Activated CD4-positive, alpha-beta memory T cell treated with anti-CD3 and anti-CD28 coated beads for 36 hours (primary cell): Measurements from ENCODE around the gene ERP44. TPM values are rescaled to one million over a fixed set of nuclear protein-coding genes. Genes with fewer than 3 reads are reported as not detected.

Experiments used
- total RNA-seq, 2 experiments: library from RNA; stranded (reverse); gene quantifications; one replicate each; pipeline ENCODE4 v1.2.3, GENCODE V29; 2021

ERP44 gene
- total RNA-seq, 2 experiments from 2014 or later: 14.5 to 14.8 TPM

Other genes with a start within 250 kb of the ERP44 start
- gene STX17, start 192.3 kb downstream of the ERP44 start, total RNA-seq: 10 to 100 TPM; 30.6 to 36.1 TPM
- gene INVS, start 243 bp upstream of the ERP44 start, total RNA-seq: 10 to 100 TPM; 10.5 to 12.1 TPM